Liver (tissue), 9 donors: ENCODE measurements around the gene TPGS2. TPM values are rescaled to one million over a fixed set of nuclear protein-coding genes. Genes with fewer than 3 reads are reported as not detected.

Experiments used
- DNase-seq: peaks from one replicate; pipeline ENCODE4 v3.0.0-alpha.2; 2017; ENCODE audit warnings: low spot score
- H3K27ac ChIP-seq, 2 donors: one replicate each; pipeline ENCODE4 v1.7.0; 2013; ENCODE audit warnings: inconsistent platforms in 2 of 2, low read length in 2 of 2, control low read depth in 1 of 2, low read depth in 1 of 2, mild to moderate bottlenecking in 1 of 2
- H3K27me3 ChIP-seq, 4 donors: one replicate each; pipeline versions ENCODE4 v1.6.1 to v1.7.0; 2013; ENCODE audit warnings: low read length in 3 of 4, inconsistent platforms in 1 of 4, mild to moderate bottlenecking in 1 of 4, moderate library complexity in 1 of 4; ENCODE audit not compliant: control insufficient read depth in 4 of 4, insufficient read depth in 4 of 4
- H3K36me3 ChIP-seq, 4 donors: one replicate each; pipeline versions ENCODE4 v1.6.1 to v1.7.0; 2013; ENCODE audit warnings: low read length in 3 of 4, mild to moderate bottlenecking in 3 of 4, low read depth in 1 of 4, moderate library complexity in 1 of 4; ENCODE audit not compliant: control insufficient read depth in 4 of 4, insufficient read depth in 3 of 4
- H3K4me1 ChIP-seq, 4 donors: one replicate each; pipeline versions ENCODE4 v1.6.1 to v1.7.0; 2013; ENCODE audit warnings: low read length in 3 of 4, mild to moderate bottlenecking in 3 of 4, moderate library complexity in 1 of 4; ENCODE audit not compliant: control insufficient read depth in 4 of 4, insufficient read depth in 4 of 4
- H3K4me3 ChIP-seq, 3 donors: one replicate each; pipeline versions ENCODE4 v1.6.1 to v1.7.0; 2013; ENCODE audit warnings: low read length in 3 of 3, control low read depth in 1 of 3, low read depth in 1 of 3, mild to moderate bottlenecking in 1 of 3
- H3K9ac ChIP-seq, 2 donors: one replicate each; pipeline ENCODE4 v1.7.0; 2013; ENCODE audit warnings: low read length in 2 of 2, mild to moderate bottlenecking in 2 of 2, moderate library complexity in 2 of 2, control low read depth in 1 of 2, low read depth in 1 of 2
- H3K9me3 ChIP-seq, 4 donors: one replicate each; pipeline versions ENCODE4 v1.6.1 to v1.7.0; 2013; ENCODE audit warnings: low read length in 3 of 4; ENCODE audit not compliant: control insufficient read depth in 4 of 4
- CTCF ChIP-seq: fragments of 150-350 bp; IDR thresholded peaks from 2 replicates; pipeline ENCODE4 v1.5.1; 2017; ENCODE audit warnings: improper control_type of control experiment, low read depth, low read length; ENCODE audit not compliant: missing input control
- EGR1 ChIP-seq, 2 donors: IDR thresholded peaks; 2 replicates each; pipeline ENCODE4 v1.6.1; 2016 to 2018; ENCODE audit warnings: antibody characterized with exemption in 2 of 2, low read depth in 2 of 2
- FOXA1 ChIP-seq: IDR thresholded peaks from 2 replicates; pipeline ENCODE4 v1.6.1; 2016; ENCODE audit warnings: antibody characterized with exemption
- FOXA2 ChIP-seq: IDR thresholded peaks from 2 replicates; pipeline ENCODE4 v1.6.1; 2016; ENCODE audit warnings: antibody characterized with exemption
- GABPA ChIP-seq, 2 donors: IDR thresholded peaks in 1 of 2; conservative IDR thresholded peaks in 1 of 2; 2 replicates each; pipeline ENCODE4 v1.6.1; 2016; ENCODE audit warnings: antibody characterized with exemption in 2 of 2, mild to moderate bottlenecking in 1 of 2, moderate library complexity in 1 of 2
- HNF4A ChIP-seq, 2 donors: conservative IDR thresholded peaks; 2 replicates each; pipeline ENCODE4 v1.6.1; 2016; ENCODE audit warnings: antibody characterized with exemption in 2 of 2, mild to moderate bottlenecking in 2 of 2
- HNF4G ChIP-seq: IDR thresholded peaks from 2 replicates; pipeline ENCODE4 v1.6.1; 2016; ENCODE audit warnings: antibody characterized with exemption
- JUND ChIP-seq, 2 donors: IDR thresholded peaks; 2 replicates each; pipeline ENCODE4 v1.6.1; 2016; ENCODE audit warnings: antibody characterized with exemption in 2 of 2
- MAX ChIP-seq: IDR thresholded peaks from 2 replicates; pipeline ENCODE4 v1.6.1; 2016; ENCODE audit warnings: antibody characterized with exemption
- NR2F2 ChIP-seq: IDR thresholded peaks from 2 replicates; pipeline ENCODE4 v1.6.1; 2016; ENCODE audit warnings: antibody characterized with exemption
- RAD21 ChIP-seq, 2 donors: IDR thresholded peaks; 2 replicates each; pipeline ENCODE4 v1.6.1; 2016; ENCODE audit warnings: antibody characterized with exemption in 2 of 2, mild to moderate bottlenecking in 2 of 2
- RXRA ChIP-seq, 2 donors: IDR thresholded peaks; 2 replicates each; pipeline ENCODE4 v1.6.1; 2017 to 2018; ENCODE audit warnings: antibody characterized with exemption in 2 of 2, mild to moderate bottlenecking in 1 of 2
- SP1 ChIP-seq: IDR thresholded peaks from 2 replicates; pipeline ENCODE4 v1.6.1; 2018; ENCODE audit warnings: antibody characterized with exemption, mild to moderate bottlenecking
- TAF1 ChIP-seq: conservative IDR thresholded peaks from 2 replicates; pipeline ENCODE4 v1.6.1; 2016; ENCODE audit warnings: antibody characterized with exemption, mild to moderate bottlenecking
- YY1 ChIP-seq: IDR thresholded peaks from 2 replicates; pipeline ENCODE4 v1.6.1; 2016; ENCODE audit warnings: antibody characterized with exemption, mild to moderate bottlenecking
- WGBS: extraction: QIAGEN DNeasy Blood & Tissue Kit; methylation state at CpG from one replicate; pipeline ENCODE4 v1.1.7; 2013; 5-methylcytosine and 5-hydroxymethylcytosine counted together
- polyA plus RNA-seq, 2 donors: library from polyadenylated mRNA; stranded (reverse) in 1 of 2; unstranded in 1 of 2; fragments of 200-250 nt in 1 of 2; fragments of >200 nt in 1 of 2; fragmentation: Nextera tagmentation in 1 of 2; extraction: Ambion mirVana in 1 of 2; gene quantifications; one replicate each; pipeline versions ENCODE4 v1.2.1 to v1.2.3, GENCODE V29; 2013 to 2015
- total RNA-seq, 2 donors: library from RNA; depleted of rRNA; stranded (reverse); fragments of >200 nt; gene quantifications; one replicate each; pipeline ENCODE4 v1.2.3, GENCODE V29; 2014
- TF ChIP-seq, protein P1 (sequence below): IDR thresholded peaks from 2 replicates; pipeline ENCODE4 v1.6.1; 2016; ENCODE audit warnings: antibody characterized with exemption
- TF ChIP-seq, protein P2 (sequence below): IDR thresholded peaks from 2 replicates; pipeline ENCODE4 v1.6.1; 2016; ENCODE audit warnings: antibody characterized with exemption
- TF ChIP-seq, protein P3 (sequence below): IDR thresholded peaks from 2 replicates; pipeline ENCODE4 v1.6.1; 2016; ENCODE audit warnings: antibody characterized with exemption, mild to moderate bottlenecking
- donor health status: healthy.
- donor health status: healthy.
- donor health status: healthy.
- donor health status: healthy.
- donor health status: healthy.

TPGS2 gene
- total and polyA plus RNA-seq, 4 donors: 20.2 to 57.4 (median 21.2) TPM

- no peaks in the 10 kb centered on the region for H3K27me3 ChIP-seq
- no peak for DNase-seq
- no peaks in the 10 kb centered on the region for H3K9me3 ChIP-seq
- no peak for TF ChIP-seq NR2F2
- TF ChIP-seq, protein P1, sequence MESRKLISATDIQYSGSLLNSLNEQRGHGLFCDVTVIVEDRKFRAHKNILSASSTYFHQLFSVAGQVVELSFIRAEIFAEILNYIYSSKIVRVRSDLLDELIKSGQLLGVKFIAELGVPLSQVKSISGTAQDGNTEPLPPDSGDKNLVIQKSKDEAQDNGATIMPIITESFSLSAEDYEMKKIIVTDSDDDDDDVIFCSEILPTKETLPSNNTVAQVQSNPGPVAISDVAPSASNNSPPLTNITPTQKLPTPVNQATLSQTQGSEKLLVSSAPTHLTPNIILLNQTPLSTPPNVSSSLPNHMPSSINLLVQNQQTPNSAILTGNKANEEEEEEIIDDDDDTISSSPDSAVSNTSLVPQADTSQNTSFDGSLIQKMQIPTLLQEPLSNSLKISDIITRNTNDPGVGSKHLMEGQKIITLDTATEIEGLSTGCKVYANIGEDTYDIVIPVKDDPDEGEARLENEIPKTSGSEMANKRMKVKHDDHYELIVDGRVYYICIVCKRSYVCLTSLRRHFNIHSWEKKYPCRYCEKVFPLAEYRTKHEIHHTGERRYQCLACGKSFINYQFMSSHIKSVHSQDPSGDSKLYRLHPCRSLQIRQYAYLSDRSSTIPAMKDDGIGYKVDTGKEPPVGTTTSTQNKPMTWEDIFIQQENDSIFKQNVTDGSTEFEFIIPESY: no peak
- TF ChIP-seq, protein P2, sequence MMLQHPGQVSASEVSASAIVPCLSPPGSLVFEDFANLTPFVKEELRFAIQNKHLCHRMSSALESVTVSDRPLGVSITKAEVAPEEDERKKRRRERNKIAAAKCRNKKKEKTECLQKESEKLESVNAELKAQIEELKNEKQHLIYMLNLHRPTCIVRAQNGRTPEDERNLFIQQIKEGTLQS: no peak
- no peak for TF ChIP-seq YY1
- no peak for TF ChIP-seq CTCF
- TF ChIP-seq, protein P3, sequence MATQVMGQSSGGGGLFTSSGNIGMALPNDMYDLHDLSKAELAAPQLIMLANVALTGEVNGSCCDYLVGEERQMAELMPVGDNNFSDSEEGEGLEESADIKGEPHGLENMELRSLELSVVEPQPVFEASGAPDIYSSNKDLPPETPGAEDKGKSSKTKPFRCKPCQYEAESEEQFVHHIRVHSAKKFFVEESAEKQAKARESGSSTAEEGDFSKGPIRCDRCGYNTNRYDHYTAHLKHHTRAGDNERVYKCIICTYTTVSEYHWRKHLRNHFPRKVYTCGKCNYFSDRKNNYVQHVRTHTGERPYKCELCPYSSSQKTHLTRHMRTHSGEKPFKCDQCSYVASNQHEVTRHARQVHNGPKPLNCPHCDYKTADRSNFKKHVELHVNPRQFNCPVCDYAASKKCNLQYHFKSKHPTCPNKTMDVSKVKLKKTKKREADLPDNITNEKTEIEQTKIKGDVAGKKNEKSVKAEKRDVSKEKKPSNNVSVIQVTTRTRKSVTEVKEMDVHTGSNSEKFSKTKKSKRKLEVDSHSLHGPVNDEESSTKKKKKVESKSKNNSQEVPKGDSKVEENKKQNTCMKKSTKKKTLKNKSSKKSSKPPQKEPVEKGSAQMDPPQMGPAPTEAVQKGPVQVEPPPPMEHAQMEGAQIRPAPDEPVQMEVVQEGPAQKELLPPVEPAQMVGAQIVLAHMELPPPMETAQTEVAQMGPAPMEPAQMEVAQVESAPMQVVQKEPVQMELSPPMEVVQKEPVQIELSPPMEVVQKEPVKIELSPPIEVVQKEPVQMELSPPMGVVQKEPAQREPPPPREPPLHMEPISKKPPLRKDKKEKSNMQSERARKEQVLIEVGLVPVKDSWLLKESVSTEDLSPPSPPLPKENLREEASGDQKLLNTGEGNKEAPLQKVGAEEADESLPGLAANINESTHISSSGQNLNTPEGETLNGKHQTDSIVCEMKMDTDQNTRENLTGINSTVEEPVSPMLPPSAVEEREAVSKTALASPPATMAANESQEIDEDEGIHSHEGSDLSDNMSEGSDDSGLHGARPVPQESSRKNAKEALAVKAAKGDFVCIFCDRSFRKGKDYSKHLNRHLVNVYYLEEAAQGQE: no peak
- TF ChIP-seq RAD21 (IDR thresholded peaks at IDR 0.05): no peak
- TF ChIP-seq GABPA (IDR thresholded peaks at IDR 0.05 in 1 of 2, conservative IDR thresholded peaks at IDR 0.05 in 1 of 2): no peak
- TF ChIP-seq FOXA2: no peak
- no peak for TF ChIP-seq HNF4G
- TF ChIP-seq HNF4A (conservative IDR thresholded peaks at IDR 0.05): no peak
- TF ChIP-seq TAF1: no peak
- TF ChIP-seq FOXA1: no peak
- TF ChIP-seq MAX: no peak
- no peak for TF ChIP-seq JUND (IDR thresholded peaks at IDR 0.05)
- TF ChIP-seq SP1: no peak
- no peak for TF ChIP-seq RXRA (IDR thresholded peaks at IDR 0.05)
- no peak for TF ChIP-seq EGR1 (IDR thresholded peaks at IDR 0.05; ENCODE audit: low read depth in 2 of 2)
- peaks cover 0 to 9% (median 0%) of the 10 kb centered on the region in 4 donors for H3K36me3 ChIP-seq
- peaks cover 0 to 5% (median 0%) of the 10 kb centered on the region in 4 donors for H3K4me1 ChIP-seq
- H3K4me3 ChIP-seq: no peak overlapping the region
- 90% methylated on average over 2 of the region's 2 CpGs for WGBS
- H3K9ac ChIP-seq: no peak overlapping the region
- no peak overlapping the region for H3K27ac ChIP-seq
Observed at GRCh38 chr18:36848609-36849008, 19.8 kb upstream of the TPGS2 start.
